Stimulated activated CD8-positive, alpha-beta memory T cell treated with anti-CD3 and anti-CD28 coated beads, Interleukin-4, amount 100 ng/mL, for 24 hours (primary cell): ENCODE measurements around the gene A4GALT.

Experiments
- DNase-seq: peaks from one replicate; pipeline ENCODE4 v3.0.0-alpha.2; 2020; ENCODE audit warnings: low read depth

A4GALT gene

GRCh38 chr22:42701694-42702093, 19.0 kb downstream of the A4GALT start:
- DNase-seq = no peak

- no peak for DNase-seq
Observed at GRCh38 chr22:42700901-42701300, 19.8 kb downstream of the A4GALT start.

GRCh38 chr22:42700355-42700754, 20.3 kb downstream of the A4GALT start:
- no peak for DNase-seq

- no peak for DNase-seq
Observed at GRCh38 chr22:42699976-42700352, 20.7 kb downstream of the A4GALT start.

- DNase-seq = no peak
Observed at GRCh38 chr22:42699281-42699975, 21.2 kb downstream of the A4GALT start.

DNA sequence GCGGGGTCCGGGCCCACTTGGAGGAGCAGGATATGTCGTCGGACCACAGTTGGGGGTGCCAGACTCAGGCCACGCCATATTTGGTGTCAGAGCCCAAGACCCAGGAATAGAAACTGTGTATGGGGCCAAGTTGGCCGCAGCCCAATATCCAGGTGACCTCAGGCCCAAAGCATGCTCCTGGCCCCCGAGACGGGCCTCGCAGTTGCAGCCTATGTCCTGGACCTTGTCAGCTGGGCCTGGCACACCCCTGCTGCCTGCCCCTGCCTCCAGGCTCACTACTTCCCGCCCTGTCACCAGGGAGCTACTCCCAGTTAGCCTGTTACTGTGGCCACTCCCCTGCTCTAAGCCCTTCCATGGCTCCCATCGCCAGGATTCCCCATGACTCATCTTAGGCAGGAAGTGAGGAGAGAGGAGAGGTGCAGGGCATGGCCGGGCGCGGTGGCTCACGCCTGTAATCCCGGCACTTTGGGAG, 23.1 kb downstream of the A4GALT start:
- no peak for DNase-seq

- DNase-seq = no peak
Observed at GRCh38 chr22:42696331-42696967, 24.2 kb downstream of the A4GALT start.

GRCh38 chr22:42695294-42695693, 25.4 kb downstream of the A4GALT start:
- DNase-seq = no peak

GRCh38 chr22:42693763-42694683, 26.6 kb downstream of the A4GALT start:
- no peak for DNase-seq

DNA sequence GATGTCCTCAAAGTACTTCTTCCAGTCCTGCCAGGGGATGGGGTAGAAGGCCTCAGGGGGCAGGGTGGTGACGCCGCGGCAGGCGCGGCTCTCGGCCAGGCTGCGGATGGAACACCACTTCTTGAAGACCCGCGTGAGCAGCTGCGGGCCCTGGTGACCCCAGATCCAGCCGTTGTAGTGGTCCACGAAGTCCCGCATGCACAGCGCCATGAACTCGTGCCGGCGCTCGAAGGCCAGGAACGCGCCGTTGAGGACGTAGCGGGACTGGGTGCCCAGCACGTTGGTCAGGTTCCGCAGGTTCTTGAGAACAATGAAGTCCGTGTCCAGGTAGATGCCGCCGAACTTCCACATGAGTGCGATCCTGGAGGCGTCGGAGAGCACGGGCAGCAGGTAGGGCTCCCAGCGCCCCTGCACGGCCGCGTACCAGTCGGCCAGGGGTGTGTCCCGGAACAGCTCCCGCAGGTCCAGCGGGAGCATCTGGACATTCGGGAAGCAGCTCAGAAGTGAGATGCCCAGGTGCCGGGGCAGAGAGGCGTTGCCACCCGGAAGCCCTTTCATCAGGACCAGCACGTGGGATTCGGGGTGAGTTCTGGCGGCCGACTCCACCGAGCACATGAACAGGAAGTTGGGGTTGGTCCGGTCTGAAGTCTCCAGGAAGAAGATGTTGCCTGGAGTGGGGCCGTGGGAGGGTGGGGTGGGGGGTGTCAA, 27.5 kb downstream of the A4GALT start:
- no peak for DNase-seq

GRCh38 chr22:42692239-42693054, 28.2 kb downstream of the A4GALT start:
- DNase-seq = no peak

- no peak for DNase-seq
Observed at GRCh38 chr22:42691440-42691839, 29.2 kb downstream of the A4GALT start.

- no peak for DNase-seq
Observed at GRCh38 chr22:42688241-42689211, 32.1 kb downstream of the A4GALT start.

DNA sequence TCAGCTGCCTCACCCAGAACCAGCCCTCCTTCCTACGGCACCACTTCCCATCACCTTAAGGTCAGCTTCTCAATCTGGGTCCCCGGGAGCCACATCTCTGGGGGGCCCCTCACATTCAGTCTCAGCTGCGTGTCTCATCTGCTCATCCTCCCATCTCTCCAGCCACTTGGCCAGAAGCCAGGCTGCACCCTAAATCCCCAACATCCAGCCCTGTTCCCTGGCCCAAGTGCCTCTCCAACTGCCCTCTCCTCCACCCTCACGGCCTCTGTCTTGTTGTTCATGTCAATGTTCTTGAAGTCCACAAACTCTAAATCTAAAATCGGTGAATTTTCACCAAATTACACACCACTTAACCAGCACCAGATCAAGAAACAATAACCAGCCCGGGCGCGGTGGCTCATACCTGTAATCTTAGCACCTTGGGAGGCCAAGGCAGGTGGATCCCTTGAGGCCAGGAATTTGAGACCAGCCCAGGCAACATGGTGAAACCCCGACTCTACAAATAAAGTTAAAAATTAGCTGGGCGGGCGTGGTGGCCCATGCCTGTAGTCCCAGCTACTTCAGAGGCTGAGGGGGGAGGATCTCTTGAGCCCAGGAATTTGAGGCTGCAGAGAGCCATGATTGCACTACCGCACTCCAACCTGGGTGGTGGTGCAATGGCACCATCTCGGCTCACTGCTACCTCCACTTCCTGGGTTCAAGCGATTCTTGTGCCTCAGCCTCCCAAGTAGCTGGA, 33.7 kb downstream of the A4GALT start:
- DNase-seq = no peak

- no peak for DNase-seq
Observed at GRCh38 chr22:42685941-42686653, 34.6 kb downstream of the A4GALT start.

DNA sequence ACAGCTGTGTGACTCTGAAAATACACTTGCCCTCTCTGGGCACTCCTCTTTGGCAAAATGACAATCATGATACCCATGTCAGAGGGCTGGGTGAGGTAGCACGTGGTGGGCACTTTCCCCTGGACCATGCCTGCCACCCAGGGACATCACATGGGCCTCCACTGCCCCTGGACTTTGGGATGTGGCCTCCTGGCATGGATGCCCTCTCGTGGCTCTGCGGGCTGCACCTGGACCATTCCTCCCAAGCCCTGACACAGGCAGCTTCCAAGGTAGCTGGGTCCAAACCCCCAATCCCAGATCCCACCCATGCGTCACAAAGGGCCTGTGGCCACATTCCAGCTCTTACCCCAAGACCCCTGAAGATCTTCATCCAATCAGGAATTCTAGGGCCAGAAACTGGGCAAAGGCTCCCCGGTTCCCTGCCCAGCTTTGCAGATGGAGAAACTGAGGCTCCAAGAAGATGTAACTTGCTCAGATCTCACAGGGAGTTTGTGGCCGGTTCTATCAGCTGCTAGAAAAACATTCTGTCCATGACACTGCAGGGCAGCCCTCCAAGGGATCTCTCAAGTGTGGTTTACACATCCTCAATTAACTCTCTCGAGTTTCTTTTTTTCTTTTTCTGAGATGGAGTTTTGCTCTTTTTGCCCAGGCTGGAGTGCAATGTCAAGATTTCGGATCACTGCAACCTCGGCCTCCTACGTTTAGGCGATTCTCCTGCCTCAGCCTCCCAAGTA, 36.0 kb downstream of the A4GALT start:
- no peak for DNase-seq

DNA sequence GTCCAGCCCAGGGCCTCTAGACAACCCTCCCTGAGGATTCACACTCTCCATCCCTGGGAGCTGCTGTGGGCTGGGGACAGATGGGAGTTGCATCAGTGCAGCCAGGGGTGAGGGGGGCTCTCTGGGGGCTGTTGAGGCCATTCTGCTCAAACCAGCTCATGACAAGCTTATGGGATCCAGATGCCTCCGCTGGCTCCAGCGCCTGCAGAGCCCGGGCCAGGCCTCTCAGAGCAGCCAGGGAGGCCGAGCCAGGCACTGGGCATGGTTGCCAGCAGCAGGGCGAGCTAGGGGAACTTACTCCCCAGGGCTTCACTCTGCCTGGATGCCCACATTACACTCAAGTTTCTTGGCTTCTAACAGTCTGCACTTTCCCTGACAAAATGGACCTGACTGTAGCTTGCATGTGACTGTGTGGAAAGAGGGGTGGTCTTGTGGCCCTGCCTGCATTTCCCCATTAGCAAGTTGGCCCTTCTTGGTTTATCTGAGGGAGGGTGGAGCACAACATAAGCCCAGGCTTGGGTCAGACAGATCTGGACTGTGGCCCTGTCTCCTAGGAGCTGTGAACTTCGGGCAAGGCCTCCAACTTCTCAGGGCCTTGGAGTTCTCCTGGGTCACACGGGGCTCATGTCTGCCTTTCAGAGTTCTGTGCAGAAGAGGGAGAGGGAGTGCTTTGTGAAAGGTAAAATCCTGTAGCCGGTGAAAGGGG, 36.9 kb downstream of the A4GALT start:
- no peak for DNase-seq
